ENCODE data around the gene CKLF. TPM values are rescaled to one million over a fixed set of nuclear protein-coding genes. Genes with fewer than 3 reads are reported as not detected.

Gene CKLF
- total RNA-seq, 1 experiment from 2014 or later, result 77.1 TPM

DNA sequence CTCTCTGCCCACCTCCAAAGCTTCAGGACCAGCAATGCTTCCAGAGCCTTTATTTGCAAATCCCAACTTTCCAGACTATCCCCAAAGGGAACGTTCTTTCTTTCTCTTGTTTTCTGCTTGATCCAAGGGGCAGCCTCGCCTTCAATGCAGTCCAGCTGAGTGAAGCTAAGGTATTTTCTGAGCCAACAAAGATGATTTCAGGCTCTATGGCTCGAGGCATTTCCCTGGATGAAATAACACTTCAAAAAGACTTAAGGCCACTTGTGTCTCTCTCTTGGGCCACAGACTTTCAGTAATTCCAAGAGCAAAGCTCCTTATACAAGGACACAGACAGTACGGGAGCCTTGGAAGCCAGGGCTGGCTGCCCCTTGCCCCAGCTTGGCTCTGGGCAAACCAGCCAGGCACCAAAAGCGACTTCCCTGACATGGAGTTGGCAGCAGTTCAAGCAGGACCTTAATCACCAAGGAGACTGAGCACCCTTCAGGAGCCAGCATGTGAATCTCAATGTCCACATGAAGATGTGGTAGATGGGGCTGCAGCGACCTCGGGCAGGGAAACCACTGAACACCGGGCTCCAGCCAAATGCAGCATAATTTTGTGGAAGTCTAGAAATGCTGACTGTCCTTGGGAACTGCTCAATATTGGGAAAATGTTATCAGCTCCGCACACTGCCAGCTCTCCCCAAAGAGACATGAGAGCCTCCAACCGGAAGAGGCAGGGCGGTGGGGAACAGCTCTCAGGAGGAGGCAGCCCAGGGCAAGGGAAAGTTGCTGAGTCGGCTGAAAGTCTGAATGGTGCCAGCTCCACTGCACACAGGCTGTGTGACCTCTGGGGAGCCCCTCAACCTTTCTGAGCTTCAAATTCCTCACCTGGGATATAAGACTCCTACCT, 41.4 kb upstream of the CKLF start:
- Histone ChIP-seq H3K36me3 (ENCODE audit: low read depth) (no peaks in the 10 kb centered on the region), H3K9me2 (ENCODE audit: insufficient read depth) (no peaks in the 10 kb centered on the region), H3K4me2 (peak overlapping the region; percentile 86), H3K4me3 (peak overlapping the region; percentile 24; the same call in 1 of the 2 replicates), H3F3A (ENCODE audit: insufficient read depth, low read depth) (peaks cover 68% of the 10 kb centered on the region), H2AFZ (no peak overlapping the region), H3K27ac (peak overlapping the region; percentile 97), H3K9me3 (ENCODE audit: insufficient read depth, low read depth) (no peaks in the 10 kb centered on the region), H3K27me3 (ENCODE audit: insufficient read depth, low read depth) (no peaks in the 10 kb centered on the region), H3K4me1 (replicated peaks; ENCODE audit: insufficient read depth) (peaks cover 89% of the 10 kb centered on the region), H3K79me2 (ENCODE audit: low read depth) (no peaks in the 10 kb centered on the region), H4K20me1 (ENCODE audit: insufficient read depth) (no peaks in the 10 kb centered on the region)
- peak; percentile 34 to 84 for DNase-seq
- BruUV-seq (replicated peaks), result no TSS peak
- ChIA-PET CTCF (interaction anchor here (0.5 to 1.3 kb wide), 5 partner anchors 11 to 1268 kb away, joined by 3 to 10 read pairs (median 6); no protein-coding TSS in a partner anchor), POLR2A (ENCODE audit: unreplicated experiment) (interaction anchor here (0.6 to 0.7 kb wide), 3 partner anchors 11 to 370 kb away, joined by 3 to 17 read pairs (median 4); no protein-coding TSS in a partner anchor)
- intact Hi-C loops (cut with micrococcal nuclease; ENCODE audit: unreplicated experiment), result loop anchor here (10.0 kb wide), 2 partner anchors 236 to 424 kb away; partner anchors contain the start of genes CES2 and CIAO2B
- TF ChIP-seq EZH2 (IDR thresholded peaks at IDR 0.05; ENCODE audit: low read depth), result no peak
- TF ChIP-seq, protein P1, sequence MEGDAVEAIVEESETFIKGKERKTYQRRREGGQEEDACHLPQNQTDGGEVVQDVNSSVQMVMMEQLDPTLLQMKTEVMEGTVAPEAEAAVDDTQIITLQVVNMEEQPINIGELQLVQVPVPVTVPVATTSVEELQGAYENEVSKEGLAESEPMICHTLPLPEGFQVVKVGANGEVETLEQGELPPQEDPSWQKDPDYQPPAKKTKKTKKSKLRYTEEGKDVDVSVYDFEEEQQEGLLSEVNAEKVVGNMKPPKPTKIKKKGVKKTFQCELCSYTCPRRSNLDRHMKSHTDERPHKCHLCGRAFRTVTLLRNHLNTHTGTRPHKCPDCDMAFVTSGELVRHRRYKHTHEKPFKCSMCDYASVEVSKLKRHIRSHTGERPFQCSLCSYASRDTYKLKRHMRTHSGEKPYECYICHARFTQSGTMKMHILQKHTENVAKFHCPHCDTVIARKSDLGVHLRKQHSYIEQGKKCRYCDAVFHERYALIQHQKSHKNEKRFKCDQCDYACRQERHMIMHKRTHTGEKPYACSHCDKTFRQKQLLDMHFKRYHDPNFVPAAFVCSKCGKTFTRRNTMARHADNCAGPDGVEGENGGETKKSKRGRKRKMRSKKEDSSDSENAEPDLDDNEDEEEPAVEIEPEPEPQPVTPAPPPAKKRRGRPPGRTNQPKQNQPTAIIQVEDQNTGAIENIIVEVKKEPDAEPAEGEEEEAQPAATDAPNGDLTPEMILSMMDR (conservative IDR thresholded peaks at IDR 0.05), result no peak

DNA sequence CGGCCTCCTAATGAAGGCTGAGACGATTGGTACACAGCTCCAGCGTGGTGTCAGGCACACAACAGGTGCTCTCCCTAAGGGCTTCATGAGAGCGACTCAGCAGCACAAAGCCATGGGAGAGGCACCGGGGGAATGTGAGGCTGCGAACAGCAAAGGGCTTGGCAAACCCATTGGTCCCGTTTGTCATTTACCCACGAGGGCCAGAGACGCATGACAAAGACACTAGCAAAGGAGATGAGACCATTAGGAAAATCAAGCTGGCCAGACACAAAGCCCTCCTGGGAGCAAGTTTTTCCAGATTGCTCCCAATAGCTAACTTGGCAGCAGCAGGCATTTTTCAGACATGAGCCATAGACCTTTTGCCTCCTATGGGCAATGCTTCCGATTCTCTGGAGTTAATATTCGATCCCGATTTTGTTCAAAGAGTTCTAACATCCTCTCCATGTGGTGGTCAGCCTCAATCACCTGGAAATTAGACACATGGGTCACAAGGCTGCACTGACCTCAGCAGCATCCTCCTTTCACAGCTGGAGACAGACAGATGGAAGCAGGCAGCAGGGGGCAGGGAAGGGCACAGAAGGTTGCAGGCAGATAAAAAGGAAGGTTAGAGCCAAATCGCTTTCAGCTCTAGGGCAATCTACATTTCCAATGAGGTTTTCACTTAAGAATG, 40.6 kb upstream of the CKLF start:
- DNase-seq, result peak; percentile 77 to 94
- peak overlapping the region; percentile 37; the same call in 1 of the 2 replicates for H3K4me3 ChIP-seq
- no TSS peak for BruUV-seq (replicated peaks)
- peaks cover 88% of the 10 kb centered on the region for H3K4me1 ChIP-seq (replicated peaks; ENCODE audit: insufficient read depth)
- no peaks in the 10 kb centered on the region for H3K9me3 ChIP-seq (ENCODE audit: insufficient read depth, low read depth)
- TF ChIP-seq, protein P1 (conservative IDR thresholded peaks at IDR 0.05), result no peak; the same call in 1 of the 2 replicates
- no peak for TF ChIP-seq EZH2 (IDR thresholded peaks at IDR 0.05; ENCODE audit: low read depth)
- no peaks in the 10 kb centered on the region for H3K36me3 ChIP-seq (ENCODE audit: low read depth)
- peaks cover 63% of the 10 kb centered on the region for H3F3A ChIP-seq (ENCODE audit: insufficient read depth, low read depth)
- intact Hi-C loops (cut with micrococcal nuclease; ENCODE audit: unreplicated experiment), result loop anchor here (10.0 kb wide), 2 partner anchors 237 to 423 kb away; partner anchors contain the start of genes CES2 and CIAO2B
- H4K20me1 ChIP-seq (ENCODE audit: insufficient read depth), result no peaks in the 10 kb centered on the region
- no peaks in the 10 kb centered on the region for H3K79me2 ChIP-seq (ENCODE audit: low read depth)
- H3K4me2 ChIP-seq, result peak overlapping the region; percentile 86
- peak overlapping the region; percentile 97 for H3K27ac ChIP-seq
- ChIA-PET POLR2A (ENCODE audit: unreplicated experiment) (interaction anchor here (0.6 to 0.7 kb wide), 4 partner anchors 10 to 419 kb away, joined by 3 to 5 read pairs (median 4); no protein-coding TSS in a partner anchor), CTCF (interaction anchor here (0.5 to 1.1 kb wide), 3 partner anchors 25 to 236 kb away, joined by 3 to 6 read pairs (median 3); no protein-coding TSS in a partner anchor)
- H3K27me3 ChIP-seq (ENCODE audit: insufficient read depth, low read depth), result no peaks in the 10 kb centered on the region
- no peaks in the 10 kb centered on the region for H3K9me2 ChIP-seq (ENCODE audit: insufficient read depth)
- H2AFZ ChIP-seq, result no peak overlapping the region

All from PC-9 (cell line).